Liver (tissue), 9 donors: ENCODE data around the gene BACH2. TPM values are rescaled to one million over a fixed set of nuclear protein-coding genes. Genes with fewer than 3 reads are reported as not detected.

ENCODE experiments used
- DNase-seq: peaks from one replicate; pipeline ENCODE4 v3.0.0-alpha.2; 2017; ENCODE audit warnings: low spot score
- H3K27ac ChIP-seq, 2 donors: one replicate each; pipeline ENCODE4 v1.7.0; 2013; ENCODE audit warnings: inconsistent platforms in 2 of 2, low read length in 2 of 2, control low read depth in 1 of 2, low read depth in 1 of 2, mild to moderate bottlenecking in 1 of 2
- H3K27me3 ChIP-seq, 4 donors: one replicate each; pipeline versions ENCODE4 v1.6.1 to v1.7.0; 2013; ENCODE audit warnings: low read length in 3 of 4, inconsistent platforms in 1 of 4, mild to moderate bottlenecking in 1 of 4, moderate library complexity in 1 of 4; ENCODE audit not compliant: control insufficient read depth in 4 of 4, insufficient read depth in 4 of 4
- H3K36me3 ChIP-seq, 4 donors: one replicate each; pipeline versions ENCODE4 v1.6.1 to v1.7.0; 2013; ENCODE audit warnings: low read length in 3 of 4, mild to moderate bottlenecking in 3 of 4, low read depth in 1 of 4, moderate library complexity in 1 of 4; ENCODE audit not compliant: control insufficient read depth in 4 of 4, insufficient read depth in 3 of 4
- H3K4me1 ChIP-seq, 4 donors: one replicate each; pipeline versions ENCODE4 v1.6.1 to v1.7.0; 2013; ENCODE audit warnings: low read length in 3 of 4, mild to moderate bottlenecking in 3 of 4, moderate library complexity in 1 of 4; ENCODE audit not compliant: control insufficient read depth in 4 of 4, insufficient read depth in 4 of 4
- H3K4me3 ChIP-seq, 3 donors: one replicate each; pipeline versions ENCODE4 v1.6.1 to v1.7.0; 2013; ENCODE audit warnings: low read length in 3 of 3, control low read depth in 1 of 3, low read depth in 1 of 3, mild to moderate bottlenecking in 1 of 3
- H3K9ac ChIP-seq, 2 donors: one replicate each; pipeline ENCODE4 v1.7.0; 2013; ENCODE audit warnings: low read length in 2 of 2, mild to moderate bottlenecking in 2 of 2, moderate library complexity in 2 of 2, control low read depth in 1 of 2, low read depth in 1 of 2
- H3K9me3 ChIP-seq, 4 donors: one replicate each; pipeline versions ENCODE4 v1.6.1 to v1.7.0; 2013; ENCODE audit warnings: low read length in 3 of 4; ENCODE audit not compliant: control insufficient read depth in 4 of 4
- CTCF ChIP-seq: fragments of 150-350 bp; IDR thresholded peaks from 2 replicates; pipeline ENCODE4 v1.5.1; 2017; ENCODE audit warnings: improper control_type of control experiment, low read depth, low read length; ENCODE audit not compliant: missing input control
- EGR1 ChIP-seq, 2 donors: IDR thresholded peaks; 2 replicates each; pipeline ENCODE4 v1.6.1; 2016 to 2018; ENCODE audit warnings: antibody characterized with exemption in 2 of 2, low read depth in 2 of 2
- FOXA1 ChIP-seq: IDR thresholded peaks from 2 replicates; pipeline ENCODE4 v1.6.1; 2016; ENCODE audit warnings: antibody characterized with exemption
- FOXA2 ChIP-seq: IDR thresholded peaks from 2 replicates; pipeline ENCODE4 v1.6.1; 2016; ENCODE audit warnings: antibody characterized with exemption
- GABPA ChIP-seq, 2 donors: IDR thresholded peaks in 1 of 2; conservative IDR thresholded peaks in 1 of 2; 2 replicates each; pipeline ENCODE4 v1.6.1; 2016; ENCODE audit warnings: antibody characterized with exemption in 2 of 2, mild to moderate bottlenecking in 1 of 2, moderate library complexity in 1 of 2
- HNF4A ChIP-seq, 2 donors: conservative IDR thresholded peaks; 2 replicates each; pipeline ENCODE4 v1.6.1; 2016; ENCODE audit warnings: antibody characterized with exemption in 2 of 2, mild to moderate bottlenecking in 2 of 2
- HNF4G ChIP-seq: IDR thresholded peaks from 2 replicates; pipeline ENCODE4 v1.6.1; 2016; ENCODE audit warnings: antibody characterized with exemption
- JUND ChIP-seq, 2 donors: IDR thresholded peaks; 2 replicates each; pipeline ENCODE4 v1.6.1; 2016; ENCODE audit warnings: antibody characterized with exemption in 2 of 2
- NR2F2 ChIP-seq: IDR thresholded peaks from 2 replicates; pipeline ENCODE4 v1.6.1; 2016; ENCODE audit warnings: antibody characterized with exemption
- RXRA ChIP-seq, 2 donors: IDR thresholded peaks; 2 replicates each; pipeline ENCODE4 v1.6.1; 2017 to 2018; ENCODE audit warnings: antibody characterized with exemption in 2 of 2, mild to moderate bottlenecking in 1 of 2
- SP1 ChIP-seq: IDR thresholded peaks from 2 replicates; pipeline ENCODE4 v1.6.1; 2018; ENCODE audit warnings: antibody characterized with exemption, mild to moderate bottlenecking
- TAF1 ChIP-seq: conservative IDR thresholded peaks from 2 replicates; pipeline ENCODE4 v1.6.1; 2016; ENCODE audit warnings: antibody characterized with exemption, mild to moderate bottlenecking
- YY1 ChIP-seq: IDR thresholded peaks from 2 replicates; pipeline ENCODE4 v1.6.1; 2016; ENCODE audit warnings: antibody characterized with exemption, mild to moderate bottlenecking
- ZBTB33 ChIP-seq: IDR thresholded peaks from 2 replicates; pipeline ENCODE4 v1.6.1; 2016; ENCODE audit warnings: antibody characterized with exemption
- WGBS: extraction: QIAGEN DNeasy Blood & Tissue Kit; methylation state at CpG from one replicate; pipeline ENCODE4 v1.1.7; 2013; 5-methylcytosine and 5-hydroxymethylcytosine counted together
- polyA plus RNA-seq, 2 donors: library from polyadenylated mRNA; stranded (reverse) in 1 of 2; unstranded in 1 of 2; fragments of 200-250 nt in 1 of 2; fragments of >200 nt in 1 of 2; fragmentation: Nextera tagmentation in 1 of 2; extraction: Ambion mirVana in 1 of 2; gene quantifications; one replicate each; pipeline versions ENCODE4 v1.2.1 to v1.2.3, GENCODE V29; 2013 to 2015
- total RNA-seq, 2 donors: library from RNA; depleted of rRNA; stranded (reverse); fragments of >200 nt; gene quantifications; one replicate each; pipeline ENCODE4 v1.2.3, GENCODE V29; 2014
- TF ChIP-seq, protein P1 (sequence below): IDR thresholded peaks from 2 replicates; pipeline ENCODE4 v1.6.1; 2016; ENCODE audit warnings: antibody characterized with exemption, mild to moderate bottlenecking
- donor health status: healthy.
- donor health status: healthy.
- donor health status: healthy.
- donor health status: healthy.
- donor health status: healthy.

The BACH2 gene
- total and polyA plus RNA-seq, 4 donors, result 1.9 to 3.7 (median 1.9) TPM

DNA sequence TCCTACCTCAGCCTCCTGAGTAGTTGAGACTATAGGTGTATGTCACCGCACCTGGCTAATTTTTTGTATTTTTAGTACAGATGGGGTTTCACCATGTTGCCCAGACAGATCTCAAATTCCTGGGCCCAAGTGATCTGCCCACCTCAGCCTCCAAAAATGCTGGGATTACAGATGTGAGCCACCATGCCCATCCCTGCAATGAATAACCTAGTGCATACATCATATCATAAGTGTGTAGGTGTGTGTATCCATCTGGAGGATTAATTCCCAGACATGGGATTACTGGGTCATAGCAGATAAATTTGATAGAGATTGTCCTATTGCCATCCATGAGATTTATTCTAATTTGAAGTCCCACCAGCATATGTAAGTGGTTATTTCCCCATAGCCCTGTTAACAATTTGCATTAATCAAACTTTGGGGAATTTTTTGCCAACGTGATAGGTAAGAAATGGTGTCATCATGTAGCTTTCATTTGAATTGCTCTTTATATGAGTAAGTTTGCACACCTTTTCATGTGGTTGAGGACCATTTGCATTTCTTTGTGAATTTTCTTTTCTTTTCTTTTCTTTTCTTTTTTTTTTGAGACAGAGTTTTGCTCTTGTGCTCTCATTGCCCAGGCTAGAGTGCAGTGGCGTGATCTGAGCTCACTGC is 29.9 kb upstream of the BACH2 start (continued):
- TF ChIP-seq TAF1 (no peak), JUND (IDR thresholded peaks at IDR 0.05) (no peak), YY1 (no peak), HNF4G (no peak), GABPA (IDR thresholded peaks at IDR 0.05 in 1 of 2, conservative IDR thresholded peaks at IDR 0.05 in 1 of 2) (no peak)
- TF ChIP-seq, protein P1, sequence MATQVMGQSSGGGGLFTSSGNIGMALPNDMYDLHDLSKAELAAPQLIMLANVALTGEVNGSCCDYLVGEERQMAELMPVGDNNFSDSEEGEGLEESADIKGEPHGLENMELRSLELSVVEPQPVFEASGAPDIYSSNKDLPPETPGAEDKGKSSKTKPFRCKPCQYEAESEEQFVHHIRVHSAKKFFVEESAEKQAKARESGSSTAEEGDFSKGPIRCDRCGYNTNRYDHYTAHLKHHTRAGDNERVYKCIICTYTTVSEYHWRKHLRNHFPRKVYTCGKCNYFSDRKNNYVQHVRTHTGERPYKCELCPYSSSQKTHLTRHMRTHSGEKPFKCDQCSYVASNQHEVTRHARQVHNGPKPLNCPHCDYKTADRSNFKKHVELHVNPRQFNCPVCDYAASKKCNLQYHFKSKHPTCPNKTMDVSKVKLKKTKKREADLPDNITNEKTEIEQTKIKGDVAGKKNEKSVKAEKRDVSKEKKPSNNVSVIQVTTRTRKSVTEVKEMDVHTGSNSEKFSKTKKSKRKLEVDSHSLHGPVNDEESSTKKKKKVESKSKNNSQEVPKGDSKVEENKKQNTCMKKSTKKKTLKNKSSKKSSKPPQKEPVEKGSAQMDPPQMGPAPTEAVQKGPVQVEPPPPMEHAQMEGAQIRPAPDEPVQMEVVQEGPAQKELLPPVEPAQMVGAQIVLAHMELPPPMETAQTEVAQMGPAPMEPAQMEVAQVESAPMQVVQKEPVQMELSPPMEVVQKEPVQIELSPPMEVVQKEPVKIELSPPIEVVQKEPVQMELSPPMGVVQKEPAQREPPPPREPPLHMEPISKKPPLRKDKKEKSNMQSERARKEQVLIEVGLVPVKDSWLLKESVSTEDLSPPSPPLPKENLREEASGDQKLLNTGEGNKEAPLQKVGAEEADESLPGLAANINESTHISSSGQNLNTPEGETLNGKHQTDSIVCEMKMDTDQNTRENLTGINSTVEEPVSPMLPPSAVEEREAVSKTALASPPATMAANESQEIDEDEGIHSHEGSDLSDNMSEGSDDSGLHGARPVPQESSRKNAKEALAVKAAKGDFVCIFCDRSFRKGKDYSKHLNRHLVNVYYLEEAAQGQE, result no peak

DNA sequence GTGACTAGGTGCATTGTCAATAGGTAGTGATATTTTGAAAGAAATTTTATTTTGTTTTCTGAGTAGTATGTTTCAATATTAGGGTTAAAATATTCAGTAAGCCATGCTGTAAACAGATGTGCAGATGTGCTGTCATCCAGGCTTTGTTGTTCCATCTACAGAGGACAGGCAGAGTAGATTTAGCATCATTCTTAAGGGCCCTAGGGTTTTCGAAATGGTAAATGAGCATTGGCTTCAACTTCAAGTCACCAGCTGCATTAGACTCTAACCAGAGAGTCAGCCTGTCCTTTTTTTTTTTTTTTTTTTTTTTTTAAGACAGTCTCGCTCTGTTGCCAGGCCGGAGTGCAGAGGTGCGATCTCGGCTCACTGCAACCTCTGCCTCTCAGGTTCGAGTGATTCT is 27.1 kb upstream of the BACH2 start:
- Histone ChIP-seq H3K27me3 (no peaks in the 10 kb centered on the region), H3K27ac (no peak overlapping the region), H3K36me3 (peaks cover 0 to 1% (median 0%) of the 10 kb centered on the region in 4 donors), H3K4me1 (no peaks in the 10 kb centered on the region), H3K9me3 (no peaks in the 10 kb centered on the region), H3K9ac (no peak overlapping the region), H3K4me3 (no peak overlapping the region)
- no peak for TF ChIP-seq FOXA2
- TF ChIP-seq TAF1, result no peak
- no peak for TF ChIP-seq RXRA (IDR thresholded peaks at IDR 0.05)
- TF ChIP-seq EGR1 (IDR thresholded peaks at IDR 0.05; ENCODE audit: low read depth in 2 of 2), result no peak
- no peak for TF ChIP-seq ZBTB33
- no peak for TF ChIP-seq SP1
- no peak for TF ChIP-seq FOXA1
- TF ChIP-seq NR2F2, result no peak
- TF ChIP-seq YY1, result no peak
- no peak for TF ChIP-seq GABPA (IDR thresholded peaks at IDR 0.05 in 1 of 2, conservative IDR thresholded peaks at IDR 0.05 in 1 of 2)
- no peak for TF ChIP-seq JUND (IDR thresholded peaks at IDR 0.05)
- TF ChIP-seq HNF4G, result no peak
- TF ChIP-seq CTCF, result no peak
- TF ChIP-seq HNF4A (conservative IDR thresholded peaks at IDR 0.05), result no peak
- TF ChIP-seq, protein P1, result no peak
- WGBS, result 91% methylated on average over 6 of the region's 6 CpGs
- DNase-seq, result no peak
